OCI-LY7 (cell line): ENCODE data around the gene ZDBF2. TPM values are rescaled to one million over a fixed set of nuclear protein-coding genes. Genes with fewer than 3 reads are reported as not detected.
A peak's percentile ranks its signal among the peaks of the same experiment; 100 is the strongest.

Experiments used
- BruUV-seq: library from RNA; stranded (reverse); fragments of 400-500 nt; replicated peaks from 2 replicates; lab custom pipeline; 2021; lab: Mats Ljungman, UMichigan
- CTCF ChIA-PET: fragments of 300-600 bp; sonication (Branson Sonifier 250); formaldehyde crosslinking; loops from one replicate; lab custom pipeline; 2022; ENCODE audit warnings: antibody characterized with exemption; ENCODE audit not compliant: unreplicated experiment; lab: Charles Lee
- POLR2A ChIA-PET: fragments of 300-600 bp; sonication (Branson Sonifier 250); formaldehyde crosslinking; loops from one replicate; lab custom pipeline; 2022; ENCODE audit warnings: antibody characterized with exemption; lab: Charles Lee
- DNase-seq: peaks from one replicate; pipeline ENCODE4 v3.0.0-alpha.2; 2015; ENCODE audit warnings: low spot score
- H2AFZ ChIP-seq: fragments of 200-600 bp; sonication (generic), shearing (Covaris generic); 2 replicates; pipeline ENCODE4 v1.6.1; 2014; ENCODE audit warnings: mild to moderate bottlenecking, antibody characterized with exemption, low read length, moderate library complexity
- H3K27ac ChIP-seq: fragments of 200-600 bp; sonication (generic); 2 replicates; pipeline ENCODE4 v1.5.1; 2014; ENCODE audit warnings: mixed run types, low read depth, mild to moderate bottlenecking, moderate library complexity, low read length, inconsistent platforms; ENCODE audit not compliant: poor library complexity, severe bottlenecking
- H3K36me3 ChIP-seq: fragments of 200-600 bp; sonication (generic); 2 replicates; pipeline ENCODE4 v1.6.1; 2014; ENCODE audit warnings: mild to moderate bottlenecking, antibody characterized with exemption, low read length, moderate library complexity, mixed read lengths; ENCODE audit not compliant: insufficient read depth
- H3K4me1 ChIP-seq: fragments of 200-600 bp; sonication (generic); 2 replicates; pipeline ENCODE4 v1.5.1; 2014; ENCODE audit warnings: mild to moderate bottlenecking, low read length; ENCODE audit not compliant: insufficient read depth, poor library complexity, severe bottlenecking
- H3K4me2 ChIP-seq: fragments of 200-600 bp; sonication (generic); 2 replicates; pipeline ENCODE4 v1.6.1; 2014; ENCODE audit warnings: mild to moderate bottlenecking, low read length
- H3K4me3 ChIP-seq: fragments of 200-600 bp; sonication (generic); 2 replicates; pipeline ENCODE4 v1.5.1; 2014; ENCODE audit warnings: mild to moderate bottlenecking, low read depth, low read length; ENCODE audit not compliant: poor library complexity, severe bottlenecking
- H3K79me2 ChIP-seq: fragments of 200-600 bp; sonication (generic); 2 replicates; pipeline ENCODE4 v1.6.1; 2016; ENCODE audit warnings: low read depth, mild to moderate bottlenecking, low read length, moderate library complexity, mixed read lengths; ENCODE audit not compliant: insufficient read depth
- H3K9me2 ChIP-seq: fragments of 200-600 bp; sonication (generic); 2 replicates; pipeline ENCODE4 v1.6.1; 2016; ENCODE audit warnings: mild to moderate bottlenecking, low read length, mixed read lengths; ENCODE audit not compliant: insufficient read depth
- H3K9me3 ChIP-seq: fragments of 200-600 bp; sonication (generic); 2 replicates; pipeline ENCODE4 v1.6.1; 2014; ENCODE audit warnings: mild to moderate bottlenecking, mixed run types, low read length, mixed read lengths
- H4K20me1 ChIP-seq: fragments of 200-600 bp; sonication (generic); 2 replicates; pipeline ENCODE4 v1.6.1; 2014; ENCODE audit warnings: mild to moderate bottlenecking, antibody characterized with exemption, low read length, moderate library complexity, mixed read lengths; ENCODE audit not compliant: insufficient read depth
- CTCF ChIP-seq: fragments of 200-600 bp; sonication (generic); conservative IDR thresholded peaks from 2 replicates; pipeline ENCODE4 v1.5.1; 2014; ENCODE audit warnings: mild to moderate bottlenecking, antibody characterized with exemption, low read length, moderate library complexity, mixed read lengths
- EZH2phosphoT487 ChIP-seq: fragments of 200-600 bp; sonication (generic); IDR thresholded peaks from 2 replicates; pipeline ENCODE4 v1.6.1; 2018; ENCODE audit warnings: low read depth, borderline replicate concordance, mild to moderate bottlenecking, mixed run types, antibody characterized with exemption, low read length, moderate library complexity, mixed read lengths
- intact Hi-C: fragments of 100-400 bp; cut with micrococcal nuclease; formaldehyde crosslinking; loops from one replicate; pipeline ENCODE4 v1.10.0; 2022; ENCODE audit not compliant: unreplicated experiment
- total RNA-seq, 2 experiments: library from RNA; depleted of rRNA in 1 of 2; stranded (reverse); fragments of >200 nt in 1 of 2; shearing (Covaris generic) in 1 of 2; gene quantifications; 2 replicates each; pipeline ENCODE4 v1.2.3, GENCODE V29; 2014 to 2022

Gene ZDBF2
- total RNA-seq, 2 experiments from 2014 or later, result 13.9 to 44.3 TPM

- Histone ChIP-seq H3K79me2 (no peaks in the 10 kb centered on the region), H4K20me1 (no peaks in the 10 kb centered on the region), H2AFZ (peak overlapping the region; percentile 81), H3K4me1 (peaks cover 39% of the 10 kb centered on the region), H3K9me2 (no peaks in the 10 kb centered on the region), H3K4me2 (peak overlapping the region; percentile 64), H3K9me3 (no peaks in the 10 kb centered on the region), H3K36me3 (no peaks in the 10 kb centered on the region), H3K4me3 (peak overlapping the region; percentile 46), H3K27ac (peak overlapping the region; percentile 95)
- ChIA-PET POLR2A (interaction anchor here (0.5 to 1.8 kb wide), 9 partner anchors 11 to 1280 kb away, joined by 3 to 8 read pairs (median 4); partner anchors contain the start of gene ZDBF2), CTCF (no interaction called here)
- DNase-seq, result peak; percentile 53
- TF ChIP-seq EZH2phosphoT487 (no peak), CTCF (no peak)
- BruUV-seq, result no TSS peak
- intact Hi-C loops, result loop anchor here (1.0 kb wide), 1 partner anchor 86 kb away; the partner anchor contains the start of genes EEF1B2 and NDUFS1
Measured at GRCh38 chr2:206245265-206245672, 29.2 kb upstream of the ZDBF2 start.

- Histone ChIP-seq H3K4me1 (peaks cover 22% of the 10 kb centered on the region), H3K27ac (no peak overlapping the region), H3K4me2 (no peak overlapping the region), H3K36me3 (no peaks in the 10 kb centered on the region), H3K4me3 (no peak overlapping the region), H3K9me2 (no peaks in the 10 kb centered on the region), H4K20me1 (no peaks in the 10 kb centered on the region), H3K9me3 (no peaks in the 10 kb centered on the region), H2AFZ (no peak overlapping the region), H3K79me2 (no peaks in the 10 kb centered on the region)
- ChIA-PET CTCF (no interaction called here), POLR2A (interaction anchor here (0.7 kb wide), 1 partner anchor 24 kb away, joined by 3 read pairs; no protein-coding TSS in a partner anchor)
- peak; percentile 13 for DNase-seq
- TF ChIP-seq CTCF (0 out of 2 replicates have a peak, but pooled peaks have one; percentile 27), EZH2phosphoT487 (no peak)
- intact Hi-C loops, result no loop called here
- no TSS peak for BruUV-seq
Measured at GRCh38 chr2:206250041-206250897, 24.2 kb upstream of the ZDBF2 start.
